Thyroid gland (tissue), 4 donors: ENCODE results near the gene LIPI. TPM values are rescaled to one million over a fixed set of nuclear protein-coding genes. Genes with fewer than 3 reads are reported as not detected.

Source experiments
- DNase-seq, 2 donors: peaks; one replicate each; pipeline ENCODE4 v3.0.0-alpha.2; 2019
- H3K27ac ChIP-seq, 3 donors: fragments of 200-600 bp; sonication (generic); 1 replicate in 2 of 3; 2 replicates in 1 of 3; pipeline ENCODE4 v1.5.1; 2016 to 2019; ENCODE audit warnings: mild to moderate bottlenecking in 1 of 3, moderate library complexity in 1 of 3
- H3K27me3 ChIP-seq: fragments of 200-600 bp; sonication (generic); one replicate; pipeline ENCODE4 v1.5.1; 2019
- H3K36me3 ChIP-seq, 2 donors: fragments of 200-600 bp; sonication (generic); one replicate each; pipeline ENCODE4 v1.5.1; 2016 to 2019
- H3K4me1 ChIP-seq, 2 donors: fragments of 200-600 bp; sonication (generic); one replicate each; pipeline ENCODE4 v1.5.1; 2017 to 2019
- H3K4me3 ChIP-seq, 3 donors: fragments of 200-600 bp; sonication (generic); replicated peaks in 1 of 3; 1 replicate in 2 of 3; 2 replicates in 1 of 3; pipeline ENCODE4 v1.5.1; 2016; ENCODE audit warnings: mild to moderate bottlenecking in 1 of 3
- H3K9me3 ChIP-seq: fragments of 200-600 bp; sonication (generic); one replicate; pipeline ENCODE4 v1.5.1; 2017
- CTCF ChIP-seq, 6 experiments: fragments of 200-600 bp in 3 of 6; fragments of 450-650 bp in 3 of 6; sonication (generic) in 3 of 6; IDR thresholded peaks; one replicate each; pipeline ENCODE4 v1.5.1; 2016 to 2019; ENCODE audit warnings: antibody characterized with exemption in 6 of 6, mild to moderate bottlenecking in 2 of 6, inconsistent platforms in 1 of 6, moderate library complexity in 1 of 6
- POLR2A ChIP-seq, 2 donors: fragments of 450-650 bp; IDR thresholded peaks; one replicate each; pipeline ENCODE4 v1.6.1; 2017; ENCODE audit warnings: antibody characterized with exemption in 2 of 2, mild to moderate bottlenecking in 2 of 2, moderate library complexity in 1 of 2
- WGBS, 2 donors: methylation state at CpG; one replicate each; pipeline ENCODE4 v1.1.5; 2017; 5-methylcytosine and 5-hydroxymethylcytosine counted together
- intact Hi-C: fragments of 100-400 bp; cut with DNase I; formaldehyde crosslinking; loops from one replicate; pipeline ENCODE4 v1.15.1; 2023
- total RNA-seq, 4 donors: library from RNA; depleted of rRNA; stranded (reverse); fragments of >200 nt; gene quantifications; one replicate each; pipeline ENCODE4 v1.2.3, GENCODE V29; 2016

LIPI gene
- total RNA-seq, 4 donors from 2014 or later = 1.9 to 7.9 (median 5.9) TPM; not detected in 1

- H3K4me3 ChIP-seq = no peak overlapping the region
- H3K9me3 ChIP-seq = no peaks in the 10 kb centered on the region
- no peaks in the 10 kb centered on the region for H3K4me1 ChIP-seq
- TF ChIP-seq CTCF (IDR thresholded peaks at IDR 0.05) (no peak), POLR2A (IDR thresholded peaks at IDR 0.05) (no peak)
- no peak overlapping the region for H3K27ac ChIP-seq
- DNase-seq = no peak
- 89 to 92% methylated on average over 22 to 24 of the region's 32 CpGs for WGBS, 2 donors
- H3K27me3 ChIP-seq = no peaks in the 10 kb centered on the region
- intact Hi-C loops = no loop called here
- no peaks in the 10 kb centered on the region for H3K36me3 ChIP-seq
These were observed 134.5 kb downstream of the LIPI start for GRCh38 chr21:14076143-14076806.

- WGBS, 2 donors = 94 to 98% methylated on average over 18 to 29 of the region's 32 CpGs
These were observed 135.2 kb downstream of the LIPI start for GRCh38 chr21:14075346-14076142.

GRCh38 chr21:14074177-14074576, 136.6 kb downstream of the LIPI start:
- TF ChIP-seq CTCF (IDR thresholded peaks at IDR 0.05) (no peak), POLR2A (IDR thresholded peaks at IDR 0.05) (no peak)
- DNase-seq = no peak
- Histone ChIP-seq H3K27ac (no peak overlapping the region), H3K4me3 (no peak overlapping the region), H3K36me3 (no peaks in the 10 kb centered on the region), H3K4me1 (no peaks in the 10 kb centered on the region), H3K27me3 (no peaks in the 10 kb centered on the region), H3K9me3 (no peaks in the 10 kb centered on the region)
- 95 to 98% methylated on average over 17 of the region's 17 CpGs for WGBS, 2 donors
- intact Hi-C loops = no loop called here

More at GRCh38 chr21:14075346-14076142, 135.2 kb downstream of the LIPI start:
- H3K4me1 ChIP-seq = no peaks in the 10 kb centered on the region
- no peak for DNase-seq
- no peaks in the 10 kb centered on the region for H3K27me3 ChIP-seq
- H3K27ac ChIP-seq = no peak overlapping the region
- no peaks in the 10 kb centered on the region for H3K9me3 ChIP-seq
- H3K4me3 ChIP-seq = no peak overlapping the region
- TF ChIP-seq CTCF (IDR thresholded peaks at IDR 0.05) (no peak), POLR2A (IDR thresholded peaks at IDR 0.05) (no peak)
- H3K36me3 ChIP-seq = no peaks in the 10 kb centered on the region
- intact Hi-C loops = no loop called here

GRCh38 chr21:14073615-14074014, 137.1 kb downstream of the LIPI start:
- no peak for TF ChIP-seq CTCF (IDR thresholded peaks at IDR 0.05)
- TF ChIP-seq POLR2A (IDR thresholded peaks at IDR 0.05) = no peak
- no peak overlapping the region for H3K4me3 ChIP-seq
- intact Hi-C loops = no loop called here
- DNase-seq = no peak
- no peaks in the 10 kb centered on the region for H3K36me3 ChIP-seq
- H3K4me1 ChIP-seq = no peaks in the 10 kb centered on the region
- no peaks in the 10 kb centered on the region for H3K27me3 ChIP-seq
- H3K9me3 ChIP-seq = no peaks in the 10 kb centered on the region
- H3K27ac ChIP-seq = no peak overlapping the region
- 98 to 99% methylated on average over 14 to 16 of the region's 16 CpGs for WGBS, 2 donors
